GM19467 (cell line): ENCODE data around the gene NSUN6.
"Not testable (repeated sequence)": the region's sequence is repeated elsewhere in the genome, so short reads cannot be mapped to it uniquely, and the experiment has no call there.

Experiments used
- ATAC-seq: cut with Tn5 transposase; IDR thresholded peaks from one replicate; pipeline ENCODE4 v1.9.1; 2021; ENCODE audit warnings: mild to moderate bottlenecking, moderate library complexity; ENCODE audit not compliant: unreplicated experiment

NSUN6 gene

GRCh38 chr10:18611168-18611567 is 40.2 kb downstream of the NSUN6 start:
- no peak for ATAC-seq

DNA sequence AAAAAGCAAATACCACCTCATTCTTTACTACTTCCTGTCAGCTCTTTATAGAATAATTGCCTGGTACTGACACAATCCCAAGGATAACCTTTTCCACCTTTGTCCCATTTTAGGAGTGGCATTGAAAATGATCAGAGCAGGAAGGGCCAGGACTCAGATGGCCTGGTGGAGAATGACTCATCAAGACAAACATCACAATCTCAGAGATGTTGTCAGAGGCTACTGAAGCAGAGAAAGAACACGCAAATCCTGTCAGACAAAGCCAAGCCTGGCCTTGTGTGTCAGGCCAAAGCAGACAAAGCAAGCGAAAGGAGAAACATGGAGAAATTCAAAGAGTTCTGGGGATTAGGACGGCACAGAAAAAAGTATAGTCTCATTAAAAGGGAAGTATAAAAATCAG is 40.9 kb downstream of the NSUN6 start:
- ATAC-seq = no peak

DNA sequence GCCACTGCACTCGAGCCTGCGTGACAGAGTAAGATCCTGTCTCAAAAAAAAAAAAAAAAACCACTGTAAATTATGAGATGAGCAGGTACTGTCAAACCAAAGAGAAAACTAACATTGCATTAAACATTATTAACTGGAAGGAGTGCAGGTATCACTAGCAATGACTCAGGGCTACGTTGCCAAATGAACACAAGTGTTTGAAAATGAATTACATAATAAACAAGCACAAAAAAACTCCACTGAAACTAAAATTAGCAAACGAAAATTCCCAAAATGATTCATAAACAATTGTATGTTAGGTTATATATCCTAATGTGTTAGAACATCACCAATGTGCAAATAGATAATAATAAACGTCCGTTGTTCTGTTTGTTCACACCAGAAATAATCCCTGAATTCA is 42.8 kb downstream of the NSUN6 start:
- no peak for ATAC-seq

GRCh38 chr10:18607503-18608378 is 43.6 kb downstream of the NSUN6 start:
- ATAC-seq = no peak

- ATAC-seq = no peak
These were observed 45.2 kb downstream of the NSUN6 start for GRCh38 chr10:18606051-18606695.

DNA sequence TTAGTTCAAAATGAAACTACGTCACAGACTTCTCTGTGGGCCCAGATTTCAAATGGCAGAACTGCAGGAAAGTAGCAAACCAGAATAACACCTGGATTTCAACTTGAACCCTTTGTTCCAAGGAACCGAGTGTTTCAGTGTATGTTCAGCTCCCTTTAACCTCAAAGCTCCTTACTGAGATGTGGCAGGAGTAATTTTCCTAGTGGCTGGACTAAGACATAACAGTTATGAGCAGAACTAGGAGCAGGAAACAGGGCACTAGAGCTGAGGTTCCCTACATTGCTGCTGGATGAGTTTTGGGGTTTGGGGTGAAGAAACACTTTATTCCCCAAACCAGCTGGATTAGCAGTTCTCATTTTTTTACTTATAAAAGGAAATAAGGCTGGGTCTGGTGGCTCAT is 50.1 kb downstream of the NSUN6 start:
- ATAC-seq = no peak

DNA sequence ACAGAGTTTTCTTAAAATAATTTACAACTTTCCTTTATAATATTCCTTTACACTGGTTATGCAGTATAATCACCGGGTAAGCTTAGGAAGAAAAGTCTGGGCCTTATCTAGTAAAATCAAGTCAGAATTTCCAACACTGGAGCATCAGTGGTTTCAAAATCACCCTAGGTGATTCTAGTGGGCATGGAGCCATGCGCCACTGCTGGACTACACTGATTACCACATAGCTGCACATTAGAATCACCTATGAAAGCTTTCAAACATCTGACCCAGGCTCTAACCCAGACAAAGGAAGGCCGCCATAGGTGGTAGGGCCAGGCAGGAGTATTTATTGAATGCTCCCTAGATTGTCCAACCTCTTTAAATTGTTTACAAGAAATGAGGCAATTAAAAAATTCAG is 52.0 kb downstream of the NSUN6 start:
- ATAC-seq = no peak

GRCh38 chr10:18594574-18595156 is 56.7 kb downstream of the NSUN6 start:
- no peak for ATAC-seq

- not testable (repeated sequence) for ATAC-seq
These were observed 60.2 kb downstream of the NSUN6 start for GRCh38 chr10:18591141-18591540.

DNA sequence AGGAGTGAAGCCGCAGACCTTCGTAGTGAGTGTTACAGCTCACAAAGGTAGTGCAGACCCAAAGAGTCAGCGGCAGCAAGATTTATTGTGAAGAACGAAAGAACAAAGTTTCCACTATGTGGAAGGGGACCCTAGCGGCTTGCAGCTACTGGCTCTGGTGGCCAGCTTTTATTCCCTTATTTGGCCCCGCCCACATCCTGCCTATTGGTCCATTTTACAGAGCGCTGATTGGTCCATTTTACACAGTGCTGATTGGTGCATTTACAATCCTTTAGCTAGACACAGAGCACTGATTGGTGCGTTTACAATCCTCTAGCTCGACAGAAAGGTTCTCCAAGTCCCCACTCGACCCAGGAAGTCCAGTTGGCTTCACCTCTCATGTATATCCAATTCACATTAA is 64.8 kb downstream of the NSUN6 start:
- not testable (repeated sequence) for ATAC-seq

DNA sequence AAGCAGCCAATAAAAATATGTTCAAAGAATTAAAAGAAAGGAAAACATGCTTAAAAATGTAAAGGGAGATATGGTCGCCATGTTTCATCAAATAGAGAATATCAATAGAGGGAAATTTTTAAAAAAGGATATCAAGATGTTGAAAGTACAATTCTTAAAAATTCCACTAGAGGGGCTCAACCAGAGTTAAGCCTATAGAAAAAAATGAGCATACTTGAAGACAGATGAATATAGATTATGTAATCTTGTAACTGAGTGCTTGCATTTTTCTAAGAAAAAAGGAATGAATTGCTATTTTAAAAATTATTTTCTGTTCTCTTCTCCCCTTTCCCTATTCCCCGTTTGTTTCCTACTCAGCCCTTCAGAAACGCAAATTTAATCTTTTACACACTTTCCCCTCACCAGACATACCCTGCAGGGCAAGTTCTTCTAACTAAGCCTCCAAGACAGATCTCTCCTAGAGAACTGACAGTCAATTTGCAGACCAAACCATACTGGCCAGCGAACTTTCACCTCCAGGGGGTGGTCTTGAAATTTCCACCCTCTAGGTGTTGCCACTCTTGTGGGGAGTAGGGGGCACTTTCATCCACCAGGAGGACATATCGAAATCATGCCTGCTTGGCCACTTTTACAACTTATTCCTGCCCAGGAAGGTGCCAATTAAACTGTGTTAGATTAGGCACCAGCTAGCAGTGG is 67.7 kb downstream of the NSUN6 start:
- no peak for ATAC-seq

- no peak for ATAC-seq
These were observed 68.6 kb downstream of the NSUN6 start for GRCh38 chr10:18582803-18583202.

- ATAC-seq = no peak
These were observed 73.3 kb downstream of the NSUN6 start for GRCh38 chr10:18577823-18578685.

DNA sequence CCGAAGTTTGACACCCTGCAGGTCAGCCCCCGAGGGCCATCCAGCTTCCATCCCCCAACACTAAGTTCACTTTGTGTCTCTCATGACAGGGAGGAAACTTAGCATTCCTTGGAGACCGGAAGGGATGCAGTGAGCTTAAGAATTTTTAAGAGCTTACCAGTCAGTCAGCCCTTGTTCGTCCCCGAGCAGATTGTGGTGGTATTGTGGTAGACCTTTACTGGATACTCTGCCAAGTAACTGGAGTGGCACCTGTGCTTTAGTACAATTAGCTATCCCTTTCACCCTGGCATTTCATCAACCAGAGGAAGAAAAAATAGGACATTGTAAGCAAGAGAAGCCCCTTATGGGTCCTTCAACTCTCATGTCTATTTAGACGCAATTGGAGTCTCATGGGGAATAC is 74.8 kb downstream of the NSUN6 start:
- ATAC-seq = no peak

- no peak for ATAC-seq
These were observed 78.3 kb downstream of the NSUN6 start for GRCh38 chr10:18572959-18573561.

DNA sequence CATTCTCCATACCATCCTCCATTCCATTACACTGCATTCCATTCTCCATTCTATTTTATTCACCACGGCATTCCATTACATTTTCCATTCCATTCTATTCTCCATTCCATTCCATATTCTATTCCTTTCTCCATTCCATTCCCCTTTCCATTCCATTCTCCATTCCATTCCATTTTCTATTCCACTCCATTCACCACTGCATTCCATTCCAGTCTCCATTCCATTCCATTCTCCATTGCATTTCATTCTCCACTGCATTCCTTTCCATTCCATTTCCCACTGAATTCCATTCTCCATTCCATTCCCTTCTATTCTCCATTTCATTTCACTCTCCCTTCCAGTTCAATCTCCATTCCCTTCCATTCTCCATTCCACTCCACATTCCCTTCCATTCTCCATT is 79.6 kb downstream of the NSUN6 start:
- no peak for ATAC-seq

DNA sequence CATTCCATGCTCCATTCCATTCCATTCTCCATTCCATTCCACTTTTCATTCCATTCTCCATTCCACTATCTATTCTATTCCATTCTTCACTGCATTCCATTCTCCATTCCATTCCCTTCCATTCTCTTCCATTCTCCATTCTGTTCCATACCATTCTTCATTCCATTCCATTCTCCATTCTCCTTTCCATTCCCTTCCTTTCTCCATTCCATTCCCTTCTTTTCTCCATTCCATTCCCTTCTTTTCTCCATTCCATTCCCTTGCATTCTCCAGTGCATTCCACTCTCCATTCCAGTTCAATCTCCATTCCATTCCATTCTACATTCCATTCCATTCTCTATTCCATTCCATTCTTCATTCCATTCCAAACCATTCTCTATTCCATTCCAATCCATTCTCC is 80.3 kb downstream of the NSUN6 start:
- ATAC-seq = no peak

GRCh38 chr10:18570386-18570785 is 81.0 kb downstream of the NSUN6 start:
- ATAC-seq = not testable (repeated sequence)

GRCh38 chr10:18567343-18567856 is 84.0 kb downstream of the NSUN6 start:
- no peak for ATAC-seq

DNA sequence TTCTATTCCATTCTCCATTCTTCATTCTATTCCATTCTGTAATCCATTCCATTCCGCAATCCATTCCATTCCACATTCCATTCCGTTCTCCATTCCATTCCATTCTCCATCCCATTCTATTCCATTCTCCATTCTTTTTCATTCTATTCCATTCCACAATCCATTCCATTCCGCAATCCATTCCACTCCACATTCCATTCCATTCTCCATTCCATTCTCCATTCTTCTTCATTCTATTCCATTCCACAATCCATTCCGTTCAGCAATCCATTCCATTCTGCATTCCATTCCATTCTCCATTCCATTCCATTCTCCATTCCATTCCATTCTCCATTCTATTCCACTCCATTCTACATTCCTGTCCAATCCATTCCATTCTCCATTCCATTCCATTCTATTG is 85.2 kb downstream of the NSUN6 start:
- ATAC-seq = no peak
